HFF-Myc (cell line): Measurements from ENCODE around the gene TMEM186.

Source experiments
- DNase-seq: peaks from one replicate; pipeline ENCODE4 v3.0.0-alpha.2; 2011; ENCODE audit warnings: low read depth; ENCODE audit errors: extremely low read depth
- H3K4me3 ChIP-seq: replicated peaks from 2 replicates; pipeline ENCODE4 v1.5.1; 2011; ENCODE audit warnings: low read depth, mild to moderate bottlenecking, control low read depth, low read length
- CTCF ChIP-seq: IDR thresholded peaks from 2 replicates; pipeline ENCODE4 v1.5.1; 2012; ENCODE audit warnings: mild to moderate bottlenecking, low read depth, low read length, control low read depth; ENCODE audit errors: missing control alignments

The TMEM186 gene

DNA sequence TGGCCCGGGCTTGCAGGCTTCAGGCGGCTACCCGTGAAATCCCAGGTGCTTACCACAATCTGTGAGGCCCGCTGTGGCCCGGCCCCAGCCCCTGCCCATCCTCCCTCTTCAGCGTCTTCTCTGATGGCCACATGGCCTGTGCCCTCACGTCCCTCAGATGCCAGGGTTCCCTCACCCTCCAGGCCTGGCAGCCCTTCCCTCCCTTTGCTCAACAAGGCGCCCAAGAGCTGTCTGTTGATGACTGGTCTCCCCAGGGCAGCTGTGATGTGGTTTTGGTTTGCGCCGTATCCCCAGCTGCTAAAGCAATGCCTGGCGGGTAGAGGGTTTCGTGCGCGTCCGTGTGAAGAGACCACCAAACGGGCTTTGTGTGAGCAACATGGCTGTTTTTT, 35.3 kb upstream of the TMEM186 start:
- DNase-seq = no peak
- no peak for TF ChIP-seq CTCF
- no peak overlapping the region for H3K4me3 ChIP-seq

DNA sequence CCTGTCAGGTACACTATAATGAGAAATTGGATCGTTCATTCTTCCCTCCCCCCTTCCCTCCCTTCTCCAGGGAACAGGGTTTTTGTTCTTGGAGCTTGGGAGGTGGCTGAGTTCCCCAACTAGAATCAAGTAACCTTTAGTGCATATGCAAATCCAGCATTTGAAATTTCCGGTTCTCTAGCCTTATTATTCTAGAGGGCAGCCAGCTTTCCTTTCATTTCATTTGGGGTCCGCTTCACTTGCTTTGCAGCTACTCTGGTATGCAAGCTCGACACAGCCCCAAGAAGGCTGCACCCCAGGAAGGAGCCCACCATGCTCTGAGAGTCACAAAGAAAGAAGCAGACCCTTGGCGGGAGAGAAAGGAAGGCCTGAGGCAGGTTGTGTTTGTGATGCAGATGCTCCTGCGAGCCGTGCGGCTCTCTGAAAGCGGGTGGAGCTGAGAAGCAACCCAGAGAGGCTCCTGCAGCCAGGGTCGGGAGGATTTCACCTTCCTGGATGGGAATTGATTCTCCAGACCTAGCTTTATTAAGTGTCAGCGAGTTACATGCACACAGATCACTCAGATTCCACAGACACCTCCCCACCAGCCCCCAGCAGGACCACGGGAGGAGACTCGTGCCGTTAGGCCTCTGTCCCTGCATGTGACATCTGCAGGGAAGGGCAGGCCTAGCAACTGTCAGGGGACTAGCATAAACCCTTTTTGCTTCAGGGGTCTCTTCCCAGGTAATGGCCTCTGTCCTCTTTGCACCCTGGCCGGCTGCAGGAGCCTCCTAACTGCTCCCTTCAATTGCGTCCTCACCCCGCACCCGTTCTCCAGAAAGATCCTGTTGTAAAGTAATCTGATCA, 34.7 kb upstream of the TMEM186 start:
- no peak for DNase-seq
- no peak for TF ChIP-seq CTCF
- H3K4me3 ChIP-seq = no peak overlapping the region

- DNase-seq = no peak
- no peak for TF ChIP-seq CTCF
- no peak overlapping the region for H3K4me3 ChIP-seq
Observed at GRCh38 chr16:8831450-8831849, 34.0 kb upstream of the TMEM186 start.

- H3K4me3 ChIP-seq = no peak overlapping the region
- TF ChIP-seq CTCF = no peak
- DNase-seq = no peak
Observed at GRCh38 chr16:8828541-8829165, 31.2 kb upstream of the TMEM186 start.

- no peak overlapping the region for H3K4me3 ChIP-seq
- DNase-seq = no peak
- TF ChIP-seq CTCF = no peak
Observed at GRCh38 chr16:8826278-8826879, 28.9 kb upstream of the TMEM186 start.

DNA sequence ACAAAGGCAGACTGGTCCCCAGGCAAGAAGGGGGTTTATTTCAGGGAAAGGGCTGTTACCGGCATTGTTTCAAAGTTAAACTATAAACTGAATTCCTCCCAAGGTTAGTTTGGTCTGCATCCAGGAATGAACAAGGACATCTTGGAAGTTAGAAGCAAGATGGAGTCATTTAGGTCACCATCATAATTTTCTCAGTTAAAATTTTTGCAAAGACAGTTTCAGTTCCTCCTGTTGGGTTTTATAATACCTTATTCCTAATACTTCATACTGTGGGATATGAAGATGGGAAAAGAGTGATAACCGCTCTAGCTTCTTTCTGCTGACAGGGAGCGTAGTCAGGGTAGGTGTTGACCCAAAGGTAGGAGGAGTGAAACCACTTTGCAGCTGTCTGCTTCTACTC, 25.0 kb upstream of the TMEM186 start:
- no peak for TF ChIP-seq CTCF
- no peak overlapping the region for H3K4me3 ChIP-seq
- no peak for DNase-seq
